Measurements from ENCODE around the gene RAI2. TPM values are rescaled to one million over a fixed set of nuclear protein-coding genes. Genes with fewer than 3 reads are reported as not detected.

RAI2 gene
- total RNA-seq, 2 donors from 2014 or later, result 1.7 to 4.8 TPM

DNA sequence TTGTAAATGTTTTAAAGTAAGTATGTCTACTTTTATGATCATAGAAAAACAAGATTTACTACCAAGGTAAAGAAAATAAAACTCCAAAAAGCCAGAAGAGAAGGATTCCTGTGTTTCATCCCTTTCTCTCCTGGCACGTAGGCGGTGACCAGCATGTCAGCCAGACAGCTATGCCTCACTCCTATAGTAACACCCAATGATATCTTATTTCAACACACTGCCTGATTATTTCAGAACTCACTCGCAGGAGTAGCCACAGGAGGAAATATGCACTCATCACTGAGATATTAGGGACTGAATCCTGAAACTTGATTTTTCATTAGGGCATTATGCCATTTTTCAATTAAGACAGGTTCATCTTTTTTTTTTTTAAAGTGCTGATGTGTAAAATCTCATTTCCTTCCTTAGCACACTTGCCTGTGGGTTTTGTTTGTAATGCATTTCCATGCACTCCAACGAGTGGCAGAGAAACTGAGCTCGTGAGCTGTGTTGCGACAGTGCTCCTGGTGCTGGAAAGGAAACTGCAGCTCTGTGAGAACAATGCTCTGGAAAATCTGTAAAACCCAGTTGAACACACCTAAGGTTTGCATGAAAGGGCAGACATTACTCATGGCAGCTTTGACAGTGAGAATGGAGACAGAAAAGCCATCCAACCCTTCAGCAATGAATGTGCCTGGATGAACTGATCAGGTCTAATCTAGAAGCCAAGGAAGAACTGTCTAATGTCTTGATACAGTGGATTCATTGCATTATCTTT is 18.2 kb downstream of the RAI2 start:
- no peak overlapping the region for H3K9ac ChIP-seq (ENCODE audit: low read depth in 2 of 2, low read length in 2 of 2)
- no peaks in the 10 kb centered on the region for H3K27me3 ChIP-seq
- no peak overlapping the region for H3K27ac ChIP-seq
- H3K4me3 ChIP-seq, result no peak overlapping the region
- H3K36me3 ChIP-seq, result no peaks in the 10 kb centered on the region
- intact Hi-C loops (cut with DNase I), result no loop called here
- TF ChIP-seq, protein P1, sequence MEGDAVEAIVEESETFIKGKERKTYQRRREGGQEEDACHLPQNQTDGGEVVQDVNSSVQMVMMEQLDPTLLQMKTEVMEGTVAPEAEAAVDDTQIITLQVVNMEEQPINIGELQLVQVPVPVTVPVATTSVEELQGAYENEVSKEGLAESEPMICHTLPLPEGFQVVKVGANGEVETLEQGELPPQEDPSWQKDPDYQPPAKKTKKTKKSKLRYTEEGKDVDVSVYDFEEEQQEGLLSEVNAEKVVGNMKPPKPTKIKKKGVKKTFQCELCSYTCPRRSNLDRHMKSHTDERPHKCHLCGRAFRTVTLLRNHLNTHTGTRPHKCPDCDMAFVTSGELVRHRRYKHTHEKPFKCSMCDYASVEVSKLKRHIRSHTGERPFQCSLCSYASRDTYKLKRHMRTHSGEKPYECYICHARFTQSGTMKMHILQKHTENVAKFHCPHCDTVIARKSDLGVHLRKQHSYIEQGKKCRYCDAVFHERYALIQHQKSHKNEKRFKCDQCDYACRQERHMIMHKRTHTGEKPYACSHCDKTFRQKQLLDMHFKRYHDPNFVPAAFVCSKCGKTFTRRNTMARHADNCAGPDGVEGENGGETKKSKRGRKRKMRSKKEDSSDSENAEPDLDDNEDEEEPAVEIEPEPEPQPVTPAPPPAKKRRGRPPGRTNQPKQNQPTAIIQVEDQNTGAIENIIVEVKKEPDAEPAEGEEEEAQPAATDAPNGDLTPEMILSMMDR (IDR thresholded peaks at IDR 0.05), result no peak
- no peaks in the 10 kb centered on the region for H3K9me3 ChIP-seq
- no peaks in the 10 kb centered on the region for H3K4me1 ChIP-seq
- no peak for DNase-seq

DNA sequence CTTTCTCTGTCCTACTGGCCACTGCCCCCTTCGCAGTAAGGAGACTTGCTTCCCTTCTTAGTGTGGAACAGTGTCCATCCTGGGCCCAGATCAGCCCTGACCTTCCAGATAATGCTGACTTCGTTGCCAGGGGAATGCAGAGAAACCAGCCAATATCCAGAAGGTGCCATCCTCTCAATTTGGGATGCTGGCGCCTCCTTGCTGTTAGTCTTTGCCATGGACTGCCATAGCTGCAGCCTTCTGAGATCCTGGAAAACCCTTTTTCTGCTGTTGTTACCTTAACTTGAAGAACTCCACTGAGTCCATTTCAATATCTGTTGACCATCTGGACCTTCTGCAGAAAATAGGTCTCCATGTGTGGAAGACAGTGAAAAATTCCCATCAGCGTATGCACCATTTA is 21.8 kb downstream of the RAI2 start:
- Histone ChIP-seq H3K9me3 (no peaks in the 10 kb centered on the region), H3K4me1 (no peaks in the 10 kb centered on the region), H3K27me3 (peaks cover 3% of the 10 kb centered on the region), H3K9ac (ENCODE audit: low read depth in 2 of 2, low read length in 2 of 2) (no peak overlapping the region), H3K27ac (no peak overlapping the region), H3K36me3 (no peaks in the 10 kb centered on the region), H3K4me3 (no peak overlapping the region)
- DNase-seq, result no peak
- intact Hi-C loops (cut with DNase I), result no loop called here
- TF ChIP-seq, protein P1 (IDR thresholded peaks at IDR 0.05), result no peak

DNA sequence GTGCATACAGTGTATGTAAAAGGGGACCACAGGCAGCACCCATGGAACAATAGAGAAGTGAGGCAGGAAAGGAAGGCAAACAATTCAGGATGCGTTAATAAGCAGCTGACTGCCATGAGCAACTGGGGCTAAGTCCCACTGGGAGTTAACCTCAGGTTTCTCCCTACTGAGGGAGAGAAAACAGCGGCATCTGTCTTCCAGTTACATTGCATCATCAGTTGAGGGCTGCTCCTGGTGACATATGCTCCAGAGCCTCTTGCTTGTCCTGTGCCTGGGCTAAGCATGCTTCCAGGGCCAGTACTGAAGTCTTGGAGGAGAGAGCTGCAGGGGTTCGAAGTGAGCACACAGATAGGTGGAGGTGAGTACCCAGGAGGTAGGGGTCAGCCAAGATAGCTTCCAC is 24.3 kb downstream of the RAI2 start:
- Histone ChIP-seq H3K27me3 (peaks cover 7% of the 10 kb centered on the region), H3K9ac (ENCODE audit: low read depth in 2 of 2, low read length in 2 of 2) (no peak overlapping the region), H3K36me3 (no peaks in the 10 kb centered on the region), H3K4me1 (no peaks in the 10 kb centered on the region), H3K4me3 (no peak overlapping the region), H3K9me3 (no peaks in the 10 kb centered on the region), H3K27ac (no peak overlapping the region)
- no peak for DNase-seq
- TF ChIP-seq, protein P1 (IDR thresholded peaks at IDR 0.05), result no peak
- intact Hi-C loops (cut with DNase I), result no loop called here

DNA sequence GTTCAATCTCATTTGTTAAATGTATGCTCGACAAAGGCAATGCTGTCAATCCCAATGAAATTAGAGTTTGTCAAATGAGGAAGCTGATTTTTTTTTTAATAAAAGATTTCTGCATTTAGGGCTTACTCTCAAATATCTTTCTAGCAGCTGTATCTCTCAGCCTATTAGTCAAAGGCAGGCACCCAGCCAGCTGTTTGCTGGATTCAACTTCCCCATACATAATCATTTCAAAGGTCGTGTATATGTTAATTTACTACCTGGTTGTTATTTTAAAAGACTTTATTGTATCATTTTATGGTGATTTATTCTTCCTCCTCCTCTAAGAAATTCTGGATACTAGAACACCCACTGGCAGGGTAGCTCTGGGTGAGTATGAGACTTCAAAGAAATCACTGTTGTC is 27.1 kb downstream of the RAI2 start:
- Histone ChIP-seq H3K9me3 (no peaks in the 10 kb centered on the region), H3K36me3 (no peaks in the 10 kb centered on the region), H3K4me3 (no peak overlapping the region), H3K27ac (no peak overlapping the region), H3K27me3 (peaks cover 7% of the 10 kb centered on the region), H3K4me1 (no peaks in the 10 kb centered on the region), H3K9ac (ENCODE audit: low read depth in 2 of 2, low read length in 2 of 2) (no peak overlapping the region)
- intact Hi-C loops (cut with DNase I), result no loop called here
- TF ChIP-seq, protein P1 (IDR thresholded peaks at IDR 0.05), result no peak
- peak; percentile 49 for DNase-seq

DNA sequence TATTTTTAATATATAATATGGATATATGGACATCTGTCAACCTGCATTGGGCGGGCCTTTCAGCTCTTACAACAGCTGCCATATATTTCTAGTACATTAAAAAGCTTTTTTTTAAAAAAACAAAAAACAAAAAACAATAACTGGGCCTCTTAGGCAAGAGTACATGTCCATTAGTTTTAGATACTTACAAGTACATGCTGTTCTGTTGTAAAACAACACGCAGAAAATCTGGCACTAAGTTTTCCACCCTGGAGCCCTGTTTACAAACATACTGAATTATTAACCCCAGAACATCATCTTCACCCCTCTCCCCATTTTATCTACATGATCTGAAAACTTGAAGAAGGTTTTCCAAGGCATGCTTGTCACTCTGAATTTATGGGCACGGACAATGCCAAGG is 29.8 kb downstream of the RAI2 start:
- Histone ChIP-seq H3K9ac (ENCODE audit: low read depth in 2 of 2, low read length in 2 of 2) (no peak overlapping the region), H3K9me3 (no peaks in the 10 kb centered on the region), H3K27me3 (peaks cover 4% of the 10 kb centered on the region), H3K27ac (no peak overlapping the region), H3K36me3 (no peaks in the 10 kb centered on the region), H3K4me3 (no peak overlapping the region), H3K4me1 (no peaks in the 10 kb centered on the region)
- intact Hi-C loops (cut with DNase I), result no loop called here
- TF ChIP-seq, protein P1 (IDR thresholded peaks at IDR 0.05), result no peak
- no peak for DNase-seq

Measured in colonic mucosa (tissue), 4 donors.